Astrocyte (in vitro differentiated cells and primary cell): ENCODE measurements around the gene PNMA5. TPM values are rescaled to one million over a fixed set of nuclear protein-coding genes. Genes with fewer than 3 reads are reported as not detected.
A peak's percentile ranks its signal among the peaks of the same experiment; 100 is the strongest.
"Not testable (repeated sequence)": the region's sequence is repeated elsewhere in the genome, so short reads cannot be mapped to it uniquely, and the experiment has no call there.

Source experiments
- DNase-seq: peaks from one replicate; pipeline ENCODE4 v3.0.0-alpha.2; 2010; ENCODE audit warnings: low read depth
- FAIRE-seq: peaks from 2 replicates; lab custom pipeline; 2011; peaks lifted over from hg19 to GRCh38; lab: Jason Lieb, UNC
- H2AFZ ChIP-seq: 2 replicates; pipeline ENCODE4 v1.6.0; 2012; ENCODE audit warnings: low read depth, low read length, inconsistent platforms
- H3K27ac ChIP-seq: 2 replicates; pipeline ENCODE4 v1.5.1; 2011; ENCODE audit warnings: low read depth, low read length, inconsistent platforms
- H3K27me3 ChIP-seq: 2 replicates; pipeline ENCODE4 v1.6.0; 2011; ENCODE audit warnings: low read length, inconsistent platforms; ENCODE audit not compliant: insufficient read depth
- H3K36me3 ChIP-seq: 2 replicates; pipeline ENCODE4 v1.5.1; 2011; ENCODE audit warnings: low read length, inconsistent platforms; ENCODE audit not compliant: insufficient read depth
- H3K4me1 ChIP-seq: 2 replicates; pipeline ENCODE4 v1.5.1; 2011; ENCODE audit warnings: low read length, inconsistent platforms; ENCODE audit not compliant: insufficient read depth
- H3K4me2 ChIP-seq: 2 replicates; pipeline ENCODE4 v1.6.0; 2012; ENCODE audit warnings: low read length, inconsistent platforms
- H3K4me3 ChIP-seq: 2 replicates; pipeline ENCODE4 v1.5.1; 2011; ENCODE audit warnings: low read depth, mild to moderate bottlenecking, low read length, inconsistent platforms; ENCODE audit not compliant: insufficient read depth
- H3K79me2 ChIP-seq: 2 replicates; pipeline ENCODE4 v1.6.0; 2012; ENCODE audit warnings: mild to moderate bottlenecking, low read length, inconsistent platforms; ENCODE audit not compliant: insufficient read depth
- H3K9ac ChIP-seq: 2 replicates; pipeline ENCODE4 v1.6.0; 2012; ENCODE audit warnings: mild to moderate bottlenecking, low read length, inconsistent platforms
- H3K9me3 ChIP-seq: 2 replicates; pipeline ENCODE4 v1.5.1; 2012; ENCODE audit warnings: low read depth, mild to moderate bottlenecking, low read length, inconsistent platforms; ENCODE audit not compliant: insufficient read depth
- H4K20me1 ChIP-seq: 2 replicates; pipeline ENCODE4 v1.6.0; 2012; ENCODE audit warnings: low read length, inconsistent platforms; ENCODE audit not compliant: insufficient read depth
- H3K27ac Mint-ChIP-seq: one replicate; pipeline ENCODE4 v1.8.0; 2021; ENCODE audit warnings: mild to moderate bottlenecking, mixed read lengths; ENCODE audit not compliant: unreplicated experiment
- H3K27me3 Mint-ChIP-seq: one replicate; pipeline ENCODE4 v1.8.0; 2021; ENCODE audit warnings: low read depth, mixed read lengths; ENCODE audit not compliant: unreplicated experiment
- H3K36me3 Mint-ChIP-seq: one replicate; pipeline ENCODE4 v1.8.0; 2021; ENCODE audit warnings: low read depth, mixed read lengths; ENCODE audit not compliant: unreplicated experiment
- H3K4me1 Mint-ChIP-seq: one replicate; pipeline ENCODE4 v1.8.0; 2021; ENCODE audit warnings: low read depth, mixed read lengths; ENCODE audit not compliant: unreplicated experiment
- H3K4me3 Mint-ChIP-seq: one replicate; pipeline ENCODE4 v1.8.0; 2021; ENCODE audit warnings: mild to moderate bottlenecking, moderate library complexity, mixed read lengths; ENCODE audit not compliant: unreplicated experiment
- H3K9me3 Mint-ChIP-seq: one replicate; pipeline ENCODE4 v1.8.0; 2021; ENCODE audit warnings: mild to moderate bottlenecking, mixed read lengths; ENCODE audit not compliant: unreplicated experiment
- EZH2 ChIP-seq: IDR thresholded peaks from 2 replicates; pipeline ENCODE4 v1.6.1; 2012; ENCODE audit warnings: mild to moderate bottlenecking, low read length, inconsistent platforms; ENCODE audit not compliant: insufficient read depth
- total RNA-seq: library from RNA; stranded (reverse); gene quantifications from 2 replicates; pipeline ENCODE4 v1.2.1, GENCODE V29; 2021
- TF ChIP-seq, protein P1 (sequence below): IDR thresholded peaks from 2 replicates; pipeline ENCODE4 v1.5.1; 2011; ENCODE audit warnings: low read depth, mild to moderate bottlenecking, inconsistent platforms, low read length, moderate library complexity; ENCODE audit not compliant: insufficient read depth

PNMA5 gene
- total RNA-seq, 1 donor from 2014 or later: not detected

DNA sequence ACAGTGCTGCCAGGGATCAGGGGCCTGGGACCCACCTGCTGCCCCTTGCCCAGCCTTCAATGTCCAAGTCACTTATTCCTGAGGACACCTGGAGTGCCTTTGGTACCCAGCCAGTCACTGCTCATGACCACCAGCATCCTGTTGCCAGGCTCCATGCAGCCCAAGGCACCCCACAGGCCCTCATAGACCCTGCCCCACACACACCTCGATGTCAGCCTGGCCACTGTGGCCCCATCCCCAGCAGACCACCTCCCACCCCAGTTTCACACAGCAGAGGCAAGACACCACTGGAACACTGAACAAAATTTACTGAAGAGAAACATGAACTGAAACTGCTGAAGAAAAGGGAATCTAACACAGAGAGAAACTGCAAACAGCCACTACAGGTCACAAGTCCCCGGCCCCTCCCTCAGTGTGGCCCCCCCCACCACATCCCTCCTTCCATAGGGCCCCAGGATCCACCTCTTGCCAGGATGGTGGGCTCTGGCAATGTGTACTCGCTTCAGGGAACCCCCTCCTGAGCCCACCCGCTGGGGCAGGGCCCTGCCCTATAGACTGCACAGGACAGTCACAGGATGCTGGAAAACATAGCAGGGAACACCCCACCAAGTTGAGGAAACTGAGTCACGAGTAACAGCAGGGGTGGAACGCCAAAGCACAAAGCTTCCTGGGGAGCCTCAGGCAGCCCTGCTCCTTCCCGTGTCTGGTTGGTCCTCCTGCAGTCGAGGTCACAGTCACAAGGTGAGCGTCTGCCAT lies 5.2 kb downstream of the PNMA5 start:
- no peak overlapping the region for H3K27ac Mint-ChIP-seq
- H3K9me3 Mint-ChIP-seq: no peaks in the 10 kb centered on the region
- H3K27me3 ChIP-seq: no peaks in the 10 kb centered on the region
- no peaks in the 10 kb centered on the region for H3K4me1 Mint-ChIP-seq
- no peak overlapping the region for H3K4me3 Mint-ChIP-seq
- no peak overlapping the region for H3K9ac ChIP-seq
- no peaks in the 10 kb centered on the region for H3K36me3 ChIP-seq
- peak overlapping the region; percentile 26 for H2AFZ ChIP-seq
- DNase-seq: no peak
- no peak overlapping the region for H3K4me3 ChIP-seq
- no peak overlapping the region for H3K4me2 ChIP-seq
- H3K9me3 ChIP-seq: no peaks in the 10 kb centered on the region
- no peaks in the 10 kb centered on the region for H3K4me1 ChIP-seq
- FAIRE-seq: peak; percentile 13
- H3K36me3 Mint-ChIP-seq: no peaks in the 10 kb centered on the region
- TF ChIP-seq, protein P1, sequence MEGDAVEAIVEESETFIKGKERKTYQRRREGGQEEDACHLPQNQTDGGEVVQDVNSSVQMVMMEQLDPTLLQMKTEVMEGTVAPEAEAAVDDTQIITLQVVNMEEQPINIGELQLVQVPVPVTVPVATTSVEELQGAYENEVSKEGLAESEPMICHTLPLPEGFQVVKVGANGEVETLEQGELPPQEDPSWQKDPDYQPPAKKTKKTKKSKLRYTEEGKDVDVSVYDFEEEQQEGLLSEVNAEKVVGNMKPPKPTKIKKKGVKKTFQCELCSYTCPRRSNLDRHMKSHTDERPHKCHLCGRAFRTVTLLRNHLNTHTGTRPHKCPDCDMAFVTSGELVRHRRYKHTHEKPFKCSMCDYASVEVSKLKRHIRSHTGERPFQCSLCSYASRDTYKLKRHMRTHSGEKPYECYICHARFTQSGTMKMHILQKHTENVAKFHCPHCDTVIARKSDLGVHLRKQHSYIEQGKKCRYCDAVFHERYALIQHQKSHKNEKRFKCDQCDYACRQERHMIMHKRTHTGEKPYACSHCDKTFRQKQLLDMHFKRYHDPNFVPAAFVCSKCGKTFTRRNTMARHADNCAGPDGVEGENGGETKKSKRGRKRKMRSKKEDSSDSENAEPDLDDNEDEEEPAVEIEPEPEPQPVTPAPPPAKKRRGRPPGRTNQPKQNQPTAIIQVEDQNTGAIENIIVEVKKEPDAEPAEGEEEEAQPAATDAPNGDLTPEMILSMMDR: no peak
- H4K20me1 ChIP-seq: no peaks in the 10 kb centered on the region
- H3K79me2 ChIP-seq: no peaks in the 10 kb centered on the region
- H3K27me3 Mint-ChIP-seq: peaks cover 5% of the 10 kb centered on the region
- H3K27ac ChIP-seq: no peak overlapping the region

GRCh38 chrX:152987801-152988200 lies 6.1 kb downstream of the PNMA5 start:
- H3K4me1 ChIP-seq: no peaks in the 10 kb centered on the region
- TF ChIP-seq, protein P1: no peak
- TF ChIP-seq EZH2: no peak
- H3K4me3 Mint-ChIP-seq: no peak overlapping the region
- H3K4me2 ChIP-seq: no peak overlapping the region
- no peak overlapping the region for H2AFZ ChIP-seq
- DNase-seq (no peak), FAIRE-seq (no peak)
- H3K36me3 Mint-ChIP-seq: no peaks in the 10 kb centered on the region
- H3K36me3 ChIP-seq: no peaks in the 10 kb centered on the region
- no peak overlapping the region for H3K4me3 ChIP-seq
- no peak overlapping the region for H3K27ac ChIP-seq
- no peaks in the 10 kb centered on the region for H3K9me3 ChIP-seq
- no peaks in the 10 kb centered on the region for H3K9me3 Mint-ChIP-seq
- H3K9ac ChIP-seq: no peak overlapping the region
- H3K4me1 Mint-ChIP-seq: no peaks in the 10 kb centered on the region
- H3K27ac Mint-ChIP-seq: no peak overlapping the region
- no peaks in the 10 kb centered on the region for H4K20me1 ChIP-seq
- H3K27me3 Mint-ChIP-seq: peaks cover 5% of the 10 kb centered on the region
- H3K79me2 ChIP-seq: no peaks in the 10 kb centered on the region
- no peaks in the 10 kb centered on the region for H3K27me3 ChIP-seq

DNA sequence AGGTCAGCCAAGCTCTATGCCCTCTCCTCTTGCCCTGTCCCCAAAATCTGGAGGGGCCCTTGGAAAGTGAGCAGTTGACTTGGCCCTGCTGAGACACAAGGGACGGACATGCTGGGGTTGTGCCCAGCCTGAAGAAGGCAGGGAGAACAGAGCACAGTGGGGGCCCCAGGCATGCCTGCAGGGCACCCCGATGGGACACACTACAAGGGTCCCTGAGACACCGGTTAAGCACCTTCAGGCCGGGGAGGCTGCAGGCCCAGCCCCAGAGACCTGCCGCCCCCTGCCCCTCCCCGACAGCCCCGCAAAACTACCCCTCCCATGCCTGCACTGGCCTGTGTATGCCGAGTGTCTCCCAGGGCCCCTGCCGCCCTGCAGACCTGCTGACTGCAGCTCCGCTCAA lies 6.8 kb downstream of the PNMA5 start:
- H3K9me3 ChIP-seq, H3K27ac ChIP-seq, H3K4me2 ChIP-seq, H3K4me1 Mint-ChIP-seq, H3K27me3 ChIP-seq, H3K79me2 ChIP-seq, H3K9me3 Mint-ChIP-seq, DNase-seq, H3K4me3 ChIP-seq, FAIRE-seq, H3K4me3 Mint-ChIP-seq, H3K4me1 ChIP-seq, H3K27me3 Mint-ChIP-seq, H4K20me1 ChIP-seq, H3K9ac ChIP-seq, H2AFZ ChIP-seq, H3K27ac Mint-ChIP-seq, H3K36me3 ChIP-seq, H3K36me3 Mint-ChIP-seq: not testable (repeated sequence)

- H3K27me3 ChIP-seq, H3K27ac Mint-ChIP-seq, FAIRE-seq, H3K4me3 Mint-ChIP-seq, H3K36me3 Mint-ChIP-seq, DNase-seq, H3K9me3 Mint-ChIP-seq, H3K4me1 Mint-ChIP-seq, H3K27me3 Mint-ChIP-seq, H3K9ac ChIP-seq, H3K36me3 ChIP-seq, H3K4me1 ChIP-seq, H4K20me1 ChIP-seq, H3K4me3 ChIP-seq, H3K4me2 ChIP-seq, H2AFZ ChIP-seq, H3K27ac ChIP-seq, H3K9me3 ChIP-seq, H3K79me2 ChIP-seq: not testable (repeated sequence)
Measured at GRCh38 chrX:152985383-152985782, 8.5 kb downstream of the PNMA5 start.
